COR-L47 (cell line): Measurements from ENCODE around the gene TMEM203.
"Not testable (repeated sequence)": the region's sequence is repeated elsewhere in the genome, so short reads cannot be mapped to it uniquely, and the experiment has no call there.

Experiments
- DNase-seq: peaks from one replicate; lab custom pipeline; 2025; lab: John Stamatoyannopoulos, UW

TMEM203 gene

GRCh38 chr9:137241490-137242268 is 36.2 kb upstream of the TMEM203 start:
- DNase-seq: no peak

DNA sequence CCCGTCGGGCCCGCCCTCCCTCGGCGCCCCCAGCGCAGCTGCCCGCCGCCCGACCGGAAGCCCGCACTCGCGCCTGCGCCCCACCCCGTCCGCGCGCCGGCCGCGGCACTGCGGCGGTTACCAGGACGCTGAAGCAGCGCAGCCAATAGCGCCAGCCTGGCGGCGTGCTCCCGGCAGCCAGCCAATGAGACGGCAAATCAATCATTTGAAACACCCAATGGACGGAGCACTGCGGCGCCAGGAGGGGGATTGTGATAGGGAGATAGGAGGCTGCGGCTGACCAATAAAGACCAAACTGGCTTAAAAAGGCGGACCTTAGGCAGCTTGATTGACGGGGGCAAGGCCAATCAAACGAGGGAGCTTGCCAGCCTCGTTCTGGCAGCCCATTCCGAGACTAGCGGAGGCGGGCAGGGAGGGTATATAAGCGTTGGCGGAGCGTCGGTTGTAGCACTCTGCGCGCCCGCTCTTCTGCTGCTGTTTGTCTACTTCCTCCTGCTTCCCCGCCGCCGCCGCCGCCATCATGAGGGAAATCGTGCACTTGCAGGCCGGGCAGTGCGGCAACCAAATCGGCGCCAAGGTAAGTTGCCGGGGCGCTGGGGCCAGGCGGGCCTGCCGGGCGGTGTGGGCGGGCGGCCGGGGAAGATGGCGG is 35.5 kb upstream of the TMEM203 start, which contains the start of gene TUBB4B:
Gene TUBB4B (plus strand): TSS at position 447 of the 649 bp plus-strand sequence. CDS start 74 bp downstream, at position 521.
- peak; percentile 99 for DNase-seq

GRCh38 chr9:137240318-137240840 is 34.9 kb upstream of the TMEM203 start:
- DNase-seq: peak; percentile 75

- DNase-seq: not testable (repeated sequence)
Measured at GRCh38 chr9:137239541-137240200, 34.2 kb upstream of the TMEM203 start.

DNA sequence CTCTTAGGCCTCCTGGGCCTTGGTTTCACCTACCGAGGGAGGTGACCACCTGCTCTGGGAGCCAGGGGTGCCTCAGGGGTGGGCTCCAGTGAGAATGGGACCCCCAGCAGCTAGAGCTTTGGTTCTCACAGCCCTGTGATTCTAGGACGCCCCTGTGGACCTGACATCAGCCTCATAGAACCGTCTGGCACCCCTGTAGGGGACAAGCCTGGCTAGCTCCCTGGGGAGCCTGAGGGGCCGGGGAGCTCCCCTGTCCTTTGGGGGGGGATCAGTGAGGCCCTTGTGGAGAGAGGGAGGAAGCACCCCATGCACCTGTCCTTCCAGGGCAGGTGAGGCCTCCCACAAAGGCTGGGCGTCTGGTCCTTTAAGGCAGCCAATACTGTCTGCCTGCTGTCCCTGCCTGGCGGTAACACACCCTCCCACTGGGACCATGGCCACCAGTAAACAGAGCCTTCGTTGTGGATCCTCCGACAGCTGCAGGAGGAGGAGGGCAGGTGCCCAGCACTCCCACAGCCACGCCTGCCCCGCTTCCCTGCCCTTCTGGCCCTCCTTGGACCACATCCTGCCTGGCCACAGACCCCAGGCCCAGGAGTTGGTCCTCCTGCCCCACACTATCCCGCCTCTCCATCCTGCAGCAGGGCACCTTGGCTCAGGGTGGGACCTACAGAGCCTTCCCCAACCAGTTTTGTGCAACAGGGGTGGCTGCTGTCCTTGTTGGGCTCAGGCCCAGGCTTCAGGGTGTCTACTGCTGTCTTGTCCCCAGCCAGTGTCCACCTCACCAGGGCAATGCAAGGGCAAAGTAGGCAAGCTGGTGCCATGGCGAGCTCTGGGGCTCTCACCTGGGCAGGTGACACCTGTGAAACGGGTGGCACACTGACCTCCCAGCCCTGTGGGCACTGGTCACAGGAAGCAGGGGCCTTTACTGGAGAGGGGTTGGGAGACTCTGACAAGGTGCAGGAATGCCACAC is 32.6 kb upstream of the TMEM203 start:
- peak; percentile 86 for DNase-seq

DNA sequence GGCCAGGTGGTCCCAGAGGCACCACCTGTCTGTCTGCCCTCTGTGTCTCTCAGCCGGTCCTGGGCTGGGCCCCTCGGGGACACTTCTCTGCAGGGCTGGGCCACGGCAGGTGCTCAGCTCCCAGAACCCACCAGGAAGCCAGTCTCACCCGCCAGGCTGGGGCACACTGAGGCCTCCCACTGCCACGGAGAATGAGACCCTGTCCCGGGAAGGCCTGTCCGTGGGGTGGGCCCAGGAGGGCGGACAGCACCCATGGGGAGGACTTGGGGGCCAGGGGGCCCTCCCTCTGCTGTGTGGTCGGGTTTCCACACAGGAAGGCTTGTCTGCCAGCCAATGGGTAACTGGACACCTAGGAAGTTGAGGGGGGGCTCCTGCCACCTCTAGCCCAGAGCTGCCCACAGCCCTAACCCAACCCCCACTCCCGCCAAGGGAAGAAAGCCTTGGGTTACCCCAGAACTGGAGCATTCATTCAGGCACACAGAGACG is 31.5 kb upstream of the TMEM203 start:
- DNase-seq: no peak

DNA sequence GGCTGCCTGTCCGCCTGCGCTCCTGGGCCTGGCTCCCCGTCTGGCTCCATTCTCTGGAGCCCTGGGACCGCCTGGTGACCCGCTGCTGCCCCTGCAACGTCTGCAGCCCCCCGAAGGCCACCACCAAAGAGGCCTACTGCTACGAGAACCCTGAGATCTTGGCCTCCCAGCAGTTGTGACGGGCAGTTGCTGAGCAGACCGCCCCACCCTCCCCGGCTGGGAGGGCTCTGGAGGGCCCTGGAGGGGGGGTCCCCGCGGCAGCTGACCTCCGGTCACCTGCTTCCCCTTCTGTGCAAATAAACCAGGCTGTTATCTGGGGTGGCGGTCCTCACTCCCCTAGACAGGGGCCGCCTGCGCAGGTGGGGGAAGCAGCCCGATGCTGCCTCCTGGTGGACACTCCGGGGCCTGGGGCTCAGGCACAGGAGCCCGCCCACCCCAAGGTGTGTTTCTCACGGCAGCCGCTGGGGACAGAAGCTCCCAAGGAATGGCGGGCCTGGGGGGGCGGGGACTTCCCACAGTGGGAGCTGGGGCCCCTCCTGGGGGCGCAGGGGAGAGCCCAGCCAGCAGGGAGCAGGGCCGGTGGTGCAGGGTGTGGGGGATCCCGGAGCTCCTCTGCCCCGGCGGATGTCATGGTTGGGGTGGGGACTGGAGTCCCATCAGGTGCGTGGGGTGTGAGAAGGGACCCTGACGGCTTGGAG is 30.9 kb upstream of the TMEM203 start:
- DNase-seq: peak; percentile 91

GRCh38 chr9:137235424-137236237 is 30.2 kb upstream of the TMEM203 start:
- DNase-seq: no peak

- no peak for DNase-seq
Measured at GRCh38 chr9:137234758-137235423, 29.4 kb upstream of the TMEM203 start.

- no peak for DNase-seq
Measured at GRCh38 chr9:137234055-137234697, 28.7 kb upstream of the TMEM203 start.

DNA sequence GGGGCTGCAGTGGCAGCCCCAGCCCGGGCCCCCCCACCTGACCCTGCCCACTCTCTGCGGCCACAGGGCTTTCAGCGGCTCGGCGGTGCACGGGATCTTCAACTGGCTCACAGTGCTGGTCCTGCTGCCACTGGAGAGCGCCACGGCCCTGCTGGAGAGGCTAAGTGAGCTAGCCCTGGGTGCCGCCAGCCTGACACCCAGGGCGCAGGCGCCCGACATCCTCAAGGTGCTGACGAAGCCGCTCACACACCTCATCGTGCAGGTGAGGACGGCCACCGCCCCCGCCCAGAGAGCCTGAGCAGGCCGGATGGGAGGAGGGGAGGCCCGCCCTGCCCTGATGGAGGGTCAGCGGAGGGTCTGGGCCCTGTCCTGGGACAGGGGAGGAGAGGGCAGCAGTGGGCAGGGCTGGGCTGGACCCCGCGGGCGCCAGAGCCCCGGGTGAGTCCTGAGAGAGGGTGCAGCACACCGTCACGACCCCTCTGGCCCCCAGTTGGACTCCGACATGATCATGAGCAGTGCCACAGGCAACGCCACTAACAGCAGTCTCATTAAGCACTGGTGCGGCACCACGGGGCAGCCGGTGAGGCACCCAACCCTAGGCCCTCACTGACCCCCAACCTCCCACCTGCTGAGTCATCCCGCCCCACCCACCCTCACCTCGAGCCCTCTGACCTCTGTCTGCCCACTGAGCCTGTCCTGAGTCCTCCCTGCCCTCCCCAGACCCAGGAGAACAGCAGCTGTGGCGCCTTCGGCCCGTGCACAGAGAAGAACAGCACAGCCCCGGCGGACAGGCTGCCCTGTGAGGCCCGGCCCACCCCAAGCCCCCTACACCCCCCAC is 27.9 kb upstream of the TMEM203 start:
- no peak for DNase-seq

- no peak for DNase-seq
Measured at GRCh38 chr9:137232510-137232909, 27.1 kb upstream of the TMEM203 start.

GRCh38 chr9:137232101-137232500 is 26.7 kb upstream of the TMEM203 start:
- DNase-seq: no peak

GRCh38 chr9:137231372-137232039 is 26.1 kb upstream of the TMEM203 start:
- no peak for DNase-seq

- no peak for DNase-seq
Measured at GRCh38 chr9:137230705-137231371, 25.4 kb upstream of the TMEM203 start, which contains the start of gene SLC34A3. SLC34A3 (plus strand) TSS chr9:137230901; CDS start chr9:137231703, 802 bp downstream.

DNA sequence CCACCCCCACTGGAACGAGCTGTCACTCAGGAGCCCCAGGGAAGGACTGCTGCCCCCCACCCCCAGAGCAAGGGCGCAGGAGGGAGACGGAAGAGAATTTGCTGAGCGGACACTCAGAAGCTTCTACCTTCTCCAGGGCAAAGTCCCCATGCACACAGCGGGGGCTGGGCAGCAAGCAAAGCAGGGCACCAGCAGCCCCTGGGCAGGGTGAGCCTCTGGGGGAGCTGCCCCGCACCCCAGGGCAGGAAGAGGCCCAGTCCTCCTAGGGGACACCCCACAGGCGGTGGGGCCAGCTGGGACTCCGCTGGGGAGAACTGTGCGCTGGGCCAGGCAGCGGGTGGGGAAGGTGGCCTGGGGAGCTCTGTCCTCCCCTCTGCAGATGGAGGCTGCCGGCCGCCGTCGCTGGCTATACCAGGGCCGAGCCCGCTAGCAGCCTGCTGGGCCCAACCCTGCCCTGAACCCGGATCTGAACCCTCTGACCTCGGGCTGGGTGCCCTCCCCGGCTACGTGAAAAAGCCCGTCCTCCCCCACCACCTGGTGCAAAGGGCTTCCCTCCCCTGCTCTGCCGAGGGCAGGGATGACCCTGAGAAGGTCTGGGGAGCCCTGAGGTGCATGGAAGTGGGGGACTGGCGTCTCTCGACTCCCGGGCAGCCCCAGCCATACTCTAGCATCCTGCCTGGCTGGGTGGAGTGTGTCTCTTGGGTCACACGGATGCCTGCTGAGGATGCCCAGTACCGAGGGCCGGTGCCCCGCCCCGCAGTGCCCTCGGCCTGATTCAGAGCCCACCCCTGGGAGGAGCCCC is 24.7 kb upstream of the TMEM203 start:
- DNase-seq: no peak
